Stimulated activated CD4-positive, alpha-beta T cell treated with anti-CD3 and anti-CD28 coated beads, TNF-alpha, amount 100 ng/mL, for 4 hours (primary cell): ENCODE data around the gene TTYH1.
"Not testable (repeated sequence)": the region's sequence is repeated elsewhere in the genome, so short reads cannot be mapped to it uniquely, and the experiment has no call there.

ENCODE experiments used
- DNase-seq, 3 experiments: peaks; one replicate each; pipeline ENCODE4 v3.0.0-alpha.2; 2020; ENCODE audit warnings: low read depth in 3 of 3

The TTYH1 gene

GRCh38 chr19:54439174-54439851 lies 24.0 kb downstream of the TTYH1 start:
- DNase-seq, result no peak

- no peak for DNase-seq
These were observed 25.4 kb downstream of the TTYH1 start for GRCh38 chr19:54440641-54441040.

- no peak for DNase-seq
These were observed 29.5 kb downstream of the TTYH1 start for GRCh38 chr19:54444737-54445136.

- DNase-seq, result not testable (repeated sequence)
These were observed 31.1 kb downstream of the TTYH1 start for GRCh38 chr19:54446349-54446748.

- DNase-seq, result peak in 1 of 3 experiments; percentile 37
These were observed 32.9 kb downstream of the TTYH1 start for GRCh38 chr19:54448040-54448773.

- peak; percentile 93 to 96 (median 96) for DNase-seq
These were observed 33.8 kb downstream of the TTYH1 start, which contains the start of gene LENG8 for GRCh38 chr19:54448774-54449700. Gene LENG8, plus strand, starts transcription at chr19:54449199. Its CDS starts 2,146 bp downstream, at chr19:54451345.

GRCh38 chr19:54449701-54450069 lies 34.4 kb downstream of the TTYH1 start:
- no peak for DNase-seq

- DNase-seq, result no peak
These were observed 36.1 kb downstream of the TTYH1 start for GRCh38 chr19:54451331-54451871.

GRCh38 chr19:54451997-54452396 lies 36.7 kb downstream of the TTYH1 start:
- DNase-seq, result no peak

- DNase-seq, result no peak
These were observed 37.4 kb downstream of the TTYH1 start for GRCh38 chr19:54452626-54453025.

- no peak for DNase-seq
These were observed 38.9 kb downstream of the TTYH1 start for GRCh38 chr19:54453921-54454780.

- no peak for DNase-seq
These were observed 39.8 kb downstream of the TTYH1 start for GRCh38 chr19:54454781-54455675.

- DNase-seq, result no peak
These were observed 40.6 kb downstream of the TTYH1 start for GRCh38 chr19:54455786-54456422.

GRCh38 chr19:54456423-54457373 lies 41.4 kb downstream of the TTYH1 start:
- DNase-seq, result no peak

GRCh38 chr19:54457773-54458647 lies 42.7 kb downstream of the TTYH1 start:
- DNase-seq, result no peak

GRCh38 chr19:54458648-54459281 lies 43.5 kb downstream of the TTYH1 start:
- no peak for DNase-seq
